GM12878 (cell line): ENCODE results near the gene PRDM9. TPM values are rescaled to one million over a fixed set of nuclear protein-coding genes. Genes with fewer than 3 reads are reported as not detected.

Experiments
- BRCA1 ChIP-seq: IDR thresholded peaks from 2 replicates; pipeline ENCODE4 v1.6.1; 2011; ENCODE audit warnings: low read depth, low read length, improper control_type of control experiment
- E2F4 ChIP-seq: IDR thresholded peaks from 2 replicates; pipeline ENCODE4 v1.6.1; 2012; ENCODE audit warnings: low read depth, low read length, improper control_type of control experiment
- ELK1 ChIP-seq: IDR thresholded peaks from 2 replicates; pipeline ENCODE4 v1.6.1; 2012; ENCODE audit warnings: low read depth, low read length, improper control_type of control experiment
- NR2C1 ChIP-seq: fragments of 450-650 bp; IDR thresholded peaks from 2 replicates; pipeline ENCODE4 v1.6.1; 2017; ENCODE audit warnings: antibody characterized with exemption, mild to moderate bottlenecking, moderate library complexity
- PRDM15 ChIP-seq: fragments of 450-650 bp; formaldehyde crosslinking; IDR thresholded peaks from 2 replicates; pipeline ENCODE4 v1.4.0; 2020; ENCODE audit warnings: mild to moderate bottlenecking, moderate library complexity
- SKIL ChIP-seq: fragments of 450-650 bp; IDR thresholded peaks from 2 replicates; pipeline ENCODE4 v1.6.1; 2017; ENCODE audit warnings: mild to moderate bottlenecking, low read depth, inconsistent platforms; ENCODE audit not compliant: poor library complexity, severe bottlenecking
- STAT1 ChIP-seq: fragments of 450-650 bp; conservative IDR thresholded peaks from 2 replicates; pipeline ENCODE4 v1.6.1; 2014; ENCODE audit warnings: antibody characterized with exemption, mild to moderate bottlenecking
- ZBTB4 ChIP-seq: fragments of 450-650 bp; formaldehyde crosslinking; IDR thresholded peaks from 2 replicates; pipeline ENCODE4 v1.4.0; 2022; ENCODE audit warnings: mild to moderate bottlenecking, moderate library complexity
- polyA plus RNA-seq, 11 experiments: library from polyadenylated mRNA; depleted of rRNA in 4 of 11; unstranded in 6 of 11; stranded (reverse) in 5 of 11; fragments of >200 nt; fragmentation: Nextera tagmentation in 4 of 11; fragmentation: Illumina TruSeq in 1 of 11; extraction: Ambion mirVana in 4 of 11; extraction: Trizol in 1 of 11; gene quantifications; 1 replicate in 1 of 11; 2 replicates in 10 of 11; pipeline versions ENCODE4 v1.2.1 to v1.2.3, GENCODE V29; 2011 to 2016; ENCODE audit warnings: inconsistent platforms in 2 of 11, missing spikeins in 2 of 11, low read depth in 1 of 11
- total RNA-seq, 4 experiments: library from RNA; depleted of rRNA in 3 of 4; stranded (reverse); fragments of >200 nt in 3 of 4; fragmentation: Illumina TruSeq in 1 of 4; extraction: Trizol in 1 of 4; gene quantifications; 2 replicates each; pipeline versions ENCODE4 v1.2.1 to v1.2.3, GENCODE V29; 2013 to 2021

PRDM9 gene
- total and polyA plus RNA-seq, 10 of the 15 experiments (the other 5 are each of a cell fraction or from before 2014, with no cell fraction given): not detected

GRCh38 chr5:23523031-23523430 is 15.6 kb downstream of the PRDM9 start (continued):
- TF ChIP-seq ELK1 (no peak), E2F4 (no peak), ZBTB4 (CRISPR knock-in tag) (no peak), PRDM15 (no peak), STAT1 (no peak), SKIL (no peak), NR2C1 (no peak), BRCA1 (no peak)
